ENCODE data around the gene NXPH1.

DNA sequence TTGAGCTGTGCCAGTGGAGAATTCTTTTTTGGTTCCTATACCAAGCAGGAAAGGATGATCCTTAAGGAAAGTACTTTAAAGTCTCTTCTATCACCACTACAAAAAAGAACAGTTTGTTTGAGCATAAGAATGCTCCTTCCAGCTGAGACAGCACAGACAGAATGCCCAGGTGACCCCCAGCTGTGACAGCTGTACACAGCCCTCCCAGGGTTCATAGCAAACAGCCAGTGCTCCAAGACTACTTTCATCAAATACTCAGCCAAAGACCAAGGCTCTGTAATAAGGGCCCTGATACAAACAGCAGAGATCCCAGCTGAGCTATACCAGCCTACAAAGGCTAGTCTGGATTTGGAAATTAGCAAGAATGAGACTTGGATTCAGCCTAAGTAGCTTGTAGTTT lies 65.7 kb downstream of the NXPH1 start:
- TF ChIP-seq, protein P1, sequence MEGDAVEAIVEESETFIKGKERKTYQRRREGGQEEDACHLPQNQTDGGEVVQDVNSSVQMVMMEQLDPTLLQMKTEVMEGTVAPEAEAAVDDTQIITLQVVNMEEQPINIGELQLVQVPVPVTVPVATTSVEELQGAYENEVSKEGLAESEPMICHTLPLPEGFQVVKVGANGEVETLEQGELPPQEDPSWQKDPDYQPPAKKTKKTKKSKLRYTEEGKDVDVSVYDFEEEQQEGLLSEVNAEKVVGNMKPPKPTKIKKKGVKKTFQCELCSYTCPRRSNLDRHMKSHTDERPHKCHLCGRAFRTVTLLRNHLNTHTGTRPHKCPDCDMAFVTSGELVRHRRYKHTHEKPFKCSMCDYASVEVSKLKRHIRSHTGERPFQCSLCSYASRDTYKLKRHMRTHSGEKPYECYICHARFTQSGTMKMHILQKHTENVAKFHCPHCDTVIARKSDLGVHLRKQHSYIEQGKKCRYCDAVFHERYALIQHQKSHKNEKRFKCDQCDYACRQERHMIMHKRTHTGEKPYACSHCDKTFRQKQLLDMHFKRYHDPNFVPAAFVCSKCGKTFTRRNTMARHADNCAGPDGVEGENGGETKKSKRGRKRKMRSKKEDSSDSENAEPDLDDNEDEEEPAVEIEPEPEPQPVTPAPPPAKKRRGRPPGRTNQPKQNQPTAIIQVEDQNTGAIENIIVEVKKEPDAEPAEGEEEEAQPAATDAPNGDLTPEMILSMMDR (optimal IDR thresholded peaks at IDR 0.05 in 1 of 3, IDR thresholded peaks at IDR 0.05 in 1 of 3, conservative IDR thresholded peaks at IDR 0.05 in 1 of 3; ENCODE audit: extremely low read depth in 1 of 3, insufficient read depth in 2 of 3, low read length in 3 of 3), result no peak
- no peak for TF ChIP-seq EZH2 (IDR thresholded peaks at IDR 0.05; ENCODE audit: low read length)

Measured in keratinocyte (primary cell).